GM18502 (cell line): ENCODE measurements around the gene SLC43A1.

Experiments used
- ATAC-seq: cut with Tn5 transposase; IDR thresholded peaks from one replicate; pipeline ENCODE4 v1.9.1; 2021; ENCODE audit warnings: mild to moderate bottlenecking; ENCODE audit not compliant: unreplicated experiment, poor library complexity

Gene SLC43A1

DNA sequence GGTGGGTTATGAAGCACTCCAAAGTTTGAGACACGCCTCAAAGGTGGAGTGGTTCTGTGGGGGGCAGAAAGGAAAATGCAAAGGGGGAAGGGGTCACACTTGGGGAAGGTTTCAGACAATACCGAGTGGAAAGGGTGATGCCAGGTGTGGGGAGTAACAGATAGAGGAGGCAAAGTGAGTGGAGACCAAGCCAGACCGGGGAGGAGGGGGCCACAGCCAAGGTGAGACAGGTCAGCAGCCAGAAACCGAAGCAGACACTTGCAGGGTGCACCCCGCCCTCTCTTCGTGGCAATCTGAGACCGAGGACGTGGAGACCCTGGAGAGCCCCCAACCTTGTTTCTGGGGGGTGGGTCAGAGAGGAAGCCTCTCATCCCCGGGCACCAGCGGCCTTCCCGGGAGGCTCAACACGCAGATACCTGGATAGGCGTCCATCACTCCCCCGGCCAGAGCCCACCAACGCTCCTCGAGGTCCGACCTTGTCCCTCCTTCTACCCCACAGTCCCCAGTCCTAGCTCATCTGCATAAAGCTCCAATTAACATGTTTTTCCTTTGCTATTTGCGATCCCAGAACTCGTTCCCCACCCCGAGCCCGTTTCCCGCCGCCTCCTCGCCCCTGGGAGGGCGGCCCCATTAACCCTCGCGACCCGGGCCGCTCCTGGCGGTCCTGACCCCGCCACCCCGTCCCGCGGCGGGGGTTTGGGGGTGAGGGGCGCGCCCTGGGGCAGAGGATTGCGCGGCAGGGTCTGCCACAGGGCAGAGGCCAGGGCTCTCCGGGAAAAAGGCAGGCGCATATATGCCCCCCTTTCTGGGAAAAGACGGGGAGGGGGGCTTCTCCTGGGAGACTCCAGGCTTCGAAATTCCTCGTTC lies 33.4 kb downstream of the SLC43A1 start:
- no peak for ATAC-seq

DNA sequence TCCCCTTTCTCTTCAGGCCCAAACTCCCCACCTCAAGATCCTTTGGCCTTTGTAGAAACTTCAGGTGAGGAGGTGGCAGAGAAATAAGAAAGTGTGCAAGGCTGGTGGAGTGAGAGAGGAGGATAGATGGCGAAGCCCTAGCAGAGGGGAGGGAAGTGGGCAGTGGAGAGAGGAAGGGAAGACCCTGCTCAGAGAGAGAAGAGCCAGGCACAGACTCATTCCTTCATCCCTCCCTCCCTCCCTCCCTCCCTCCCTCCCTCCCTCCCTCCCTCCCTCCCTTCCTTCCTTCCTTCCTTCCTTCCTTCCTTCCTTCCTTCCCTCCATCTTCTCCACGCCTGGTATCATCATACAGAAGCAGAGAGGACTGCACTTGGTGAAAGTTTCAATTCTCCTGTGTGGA lies 34.2 kb downstream of the SLC43A1 start:
- ATAC-seq = no peak

DNA sequence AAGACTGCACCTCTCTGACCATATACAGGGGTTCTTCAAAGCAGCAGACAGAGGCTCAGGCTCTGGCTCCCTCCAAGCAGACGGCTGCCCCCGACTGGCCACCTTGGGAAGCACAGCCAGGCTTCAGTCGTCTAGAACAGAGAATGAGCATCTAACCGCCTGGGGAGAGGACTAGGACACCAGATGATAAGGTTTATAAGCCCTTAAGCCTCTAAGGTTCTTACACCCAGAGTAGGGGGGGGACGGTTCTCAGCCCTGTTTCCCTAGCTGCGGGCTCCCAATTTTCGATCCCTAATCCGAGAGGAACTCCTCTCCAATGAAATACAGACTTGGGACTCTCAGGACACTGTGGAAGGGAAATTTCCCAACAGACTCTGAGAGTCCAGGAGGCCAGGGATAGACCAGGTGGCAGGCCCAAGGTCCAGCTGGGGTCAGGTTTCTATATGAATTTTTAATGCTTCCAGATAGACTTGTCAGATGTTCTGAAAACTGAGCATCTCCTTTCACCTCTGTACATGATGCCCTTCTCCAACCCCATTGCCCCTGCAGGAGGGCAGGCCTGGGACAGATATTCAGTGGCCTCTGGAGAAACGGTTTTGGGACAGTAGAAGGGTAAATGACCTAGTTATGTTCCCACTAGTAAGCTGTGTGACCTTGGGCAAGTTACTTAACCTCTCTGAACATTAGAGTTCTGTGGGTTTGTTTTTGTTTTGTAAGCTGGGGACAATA lies 34.9 kb downstream of the SLC43A1 start:
- ATAC-seq = peak; percentile 30

DNA sequence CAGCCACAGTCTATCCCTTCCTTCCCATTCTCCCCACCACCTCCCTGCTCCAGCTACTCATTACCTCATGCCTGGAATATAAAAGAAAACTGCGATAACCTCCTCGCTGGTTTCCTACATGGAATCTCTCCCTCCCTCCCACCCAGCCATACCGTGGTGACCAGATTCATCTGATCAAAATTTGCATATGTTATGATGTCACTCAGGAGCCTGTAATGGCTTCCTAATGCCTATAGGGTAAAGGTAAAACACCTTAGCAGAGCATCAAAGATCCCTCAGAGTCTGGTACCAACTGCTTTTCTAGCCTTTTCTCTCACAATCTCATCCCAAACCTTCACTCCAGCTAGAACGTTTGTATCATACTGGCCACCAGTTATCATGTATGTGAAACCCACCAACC lies 35.6 kb downstream of the SLC43A1 start:
- no peak for ATAC-seq

DNA sequence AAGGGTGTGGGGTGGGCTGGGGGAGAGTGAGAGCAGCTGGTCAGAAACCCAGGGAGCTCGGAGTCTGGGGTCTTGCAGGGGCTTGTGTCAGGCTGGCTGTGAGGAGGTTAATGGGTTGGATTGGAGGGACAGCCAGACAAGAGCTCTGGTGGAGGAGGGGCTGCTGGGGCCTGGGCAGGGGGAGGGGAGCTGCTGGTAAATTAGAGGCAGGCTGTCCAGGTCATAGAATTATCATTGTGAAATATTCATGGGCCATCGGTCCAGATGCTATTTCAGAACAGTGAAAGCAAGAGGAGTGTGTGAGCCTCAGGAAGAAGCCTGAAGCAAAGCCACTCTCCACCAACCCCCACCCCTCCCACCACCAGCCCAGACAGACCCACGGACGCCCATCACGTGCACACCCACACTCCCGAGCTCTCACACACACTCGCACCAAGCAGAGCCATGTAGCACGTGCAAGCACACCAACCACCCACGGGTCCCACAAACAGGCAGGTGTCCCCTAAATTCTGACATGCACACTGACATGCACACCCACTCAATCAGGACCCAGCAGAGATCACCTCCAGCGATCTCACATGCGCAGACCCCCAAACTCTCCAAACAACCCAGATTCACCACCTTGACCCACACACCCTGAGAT lies 36.4 kb downstream of the SLC43A1 start:
- no peak for ATAC-seq

DNA sequence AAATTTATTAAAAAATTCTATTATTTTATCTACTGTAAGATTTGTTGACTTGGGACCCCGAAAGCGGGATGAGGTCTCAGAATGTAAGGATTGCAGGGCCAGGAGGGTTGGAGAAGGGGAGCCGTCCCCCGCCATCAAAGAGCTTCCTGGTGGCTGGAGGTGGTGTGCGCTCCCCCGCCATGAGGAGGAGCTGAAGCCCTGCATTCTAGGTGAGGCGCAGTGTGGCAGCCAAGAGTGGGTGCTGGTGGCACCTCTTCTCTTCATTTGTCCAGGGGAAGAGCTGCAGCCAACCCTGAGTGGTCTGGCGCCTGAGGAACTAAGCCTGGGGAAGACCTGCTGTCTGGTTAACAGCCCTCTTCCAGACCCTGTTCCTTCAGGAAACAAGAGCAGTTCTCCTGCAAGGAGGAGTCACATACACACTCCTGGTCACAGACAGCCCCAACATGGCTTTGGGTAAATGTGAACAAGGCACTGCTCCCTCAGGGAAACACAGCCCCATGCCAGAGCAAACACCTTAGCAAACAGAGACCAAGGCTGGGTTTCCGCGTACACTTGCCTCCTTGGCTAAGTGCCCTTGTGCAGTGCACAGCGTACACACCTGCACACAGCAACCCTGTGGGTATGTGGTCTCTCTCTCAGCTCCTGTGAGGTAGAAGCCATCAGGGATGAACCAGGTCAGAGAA lies 37.9 kb downstream of the SLC43A1 start:
- no peak for ATAC-seq

DNA sequence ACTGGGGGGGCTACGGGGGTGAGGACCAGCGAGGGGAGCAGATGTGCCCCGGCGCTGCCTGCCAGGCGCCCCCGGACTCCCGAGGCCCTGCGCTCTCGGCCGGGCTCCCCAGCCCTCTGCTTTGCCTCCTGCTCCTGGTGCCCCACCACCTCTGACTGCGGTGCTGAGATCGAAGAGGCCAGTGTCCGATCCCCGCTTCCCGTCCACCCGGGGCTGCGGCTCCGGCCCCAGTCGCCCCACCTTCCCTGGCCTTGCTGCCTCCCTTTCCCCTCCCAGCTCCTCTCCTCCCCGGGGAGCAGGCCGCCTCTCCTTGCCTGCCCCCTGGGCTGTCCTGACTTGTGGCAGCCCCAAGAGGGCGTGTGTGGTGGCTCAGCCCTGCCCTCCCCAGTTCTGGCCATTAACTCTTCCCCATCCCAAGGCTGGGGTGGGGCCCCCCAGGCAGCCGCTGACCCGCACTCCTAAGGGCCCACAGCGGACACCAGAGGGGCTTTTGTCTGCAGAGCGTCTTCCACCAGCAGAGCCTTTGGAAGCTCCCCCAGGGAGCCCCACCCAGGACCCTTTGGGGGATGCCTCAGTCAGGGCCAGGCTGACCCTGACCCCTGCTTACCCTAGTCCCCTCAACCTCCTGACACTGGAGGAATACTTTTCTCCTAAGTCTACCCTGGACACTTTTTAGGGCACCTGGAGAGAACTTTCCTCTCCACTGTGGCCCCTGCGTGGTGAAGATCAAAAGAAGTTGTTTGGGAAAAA lies 38.6 kb downstream of the SLC43A1 start:
- ATAC-seq = peak; percentile 44

DNA sequence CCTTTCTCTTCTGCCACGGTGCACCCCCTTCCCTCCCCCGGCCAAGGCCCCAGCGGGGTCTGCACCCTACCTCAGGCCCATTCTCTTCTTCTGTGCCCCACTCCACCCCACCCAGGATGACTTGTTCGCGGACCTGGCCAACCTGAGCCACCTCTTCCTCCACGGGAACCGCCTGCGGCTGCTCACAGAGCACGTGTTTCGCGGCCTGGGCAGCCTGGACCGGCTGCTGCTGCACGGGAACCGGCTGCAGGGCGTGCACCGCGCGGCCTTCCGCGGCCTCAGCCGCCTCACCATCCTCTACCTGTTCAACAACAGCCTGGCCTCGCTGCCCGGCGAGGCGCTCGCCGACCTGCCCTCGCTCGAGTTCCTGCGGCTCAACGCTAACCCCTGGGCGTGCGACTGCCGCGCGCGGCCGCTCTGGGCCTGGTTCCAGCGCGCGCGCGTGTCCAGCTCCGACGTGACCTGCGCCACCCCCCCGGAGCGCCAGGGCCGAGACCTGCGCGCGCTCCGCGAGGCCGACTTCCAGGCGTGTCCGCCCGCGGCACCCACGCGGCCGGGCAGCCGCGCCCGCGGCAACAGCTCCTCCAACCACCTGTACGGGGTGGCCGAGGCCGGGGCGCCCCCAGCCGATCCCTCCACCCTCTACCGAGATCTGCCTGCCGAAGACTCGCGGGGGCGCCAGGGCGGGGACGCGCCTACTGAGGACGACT lies 39.3 kb downstream of the SLC43A1 start:
- ATAC-seq = peak; percentile 28

DNA sequence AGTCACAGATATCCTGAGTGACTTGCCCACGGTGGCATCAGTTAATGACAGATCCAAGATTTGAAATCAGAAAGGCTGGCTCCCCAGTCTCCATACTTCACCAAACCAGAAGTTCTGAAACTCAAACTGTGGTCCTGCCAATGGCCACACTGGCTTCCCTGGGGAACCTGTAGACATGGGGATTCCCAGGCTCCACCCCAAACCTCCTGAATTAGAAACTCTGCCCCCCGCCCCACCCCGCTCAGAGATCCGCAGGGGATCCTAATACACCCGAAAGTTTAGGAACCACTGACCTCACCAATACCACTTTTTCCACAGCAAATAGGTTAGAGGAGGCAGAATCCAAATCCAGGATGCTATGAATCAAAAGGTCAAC lies 39.8 kb downstream of the SLC43A1 start:
- peak; percentile 33 for ATAC-seq

DNA sequence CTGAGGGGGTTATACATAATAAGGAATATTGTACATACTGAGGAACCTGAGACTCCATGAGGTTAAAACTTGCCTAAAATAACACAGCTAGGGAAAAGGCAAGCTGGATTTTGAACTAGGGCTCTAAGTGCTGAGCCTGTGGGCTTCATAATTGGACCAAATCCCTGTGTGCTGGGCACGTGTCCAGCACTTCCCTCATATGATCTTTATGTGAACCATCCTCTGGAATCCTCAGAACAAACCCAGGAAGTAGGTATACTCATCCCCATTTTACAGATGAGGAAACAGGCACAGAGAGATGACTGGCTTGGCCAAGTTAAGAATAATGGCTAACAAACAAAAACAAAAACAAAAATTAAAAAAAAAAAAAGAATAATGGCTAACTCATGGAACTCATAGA lies 40.3 kb downstream of the SLC43A1 start:
- no peak for ATAC-seq

DNA sequence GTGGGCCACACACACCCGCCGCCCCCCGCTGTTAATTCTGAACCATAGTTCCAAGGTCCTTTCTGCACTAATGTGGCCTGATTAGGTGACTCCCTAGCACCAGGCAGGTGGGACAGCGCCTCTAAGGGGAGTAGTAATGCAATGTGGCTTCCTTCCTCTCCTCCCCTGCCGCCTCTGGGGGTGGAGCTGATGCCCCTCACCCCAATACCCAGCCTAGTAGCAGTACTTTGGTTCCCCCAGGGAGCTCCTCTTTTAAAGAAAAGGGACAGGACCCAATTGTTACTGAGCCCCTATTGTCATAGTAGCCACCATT lies 40.7 kb downstream of the SLC43A1 start:
- no peak for ATAC-seq

DNA sequence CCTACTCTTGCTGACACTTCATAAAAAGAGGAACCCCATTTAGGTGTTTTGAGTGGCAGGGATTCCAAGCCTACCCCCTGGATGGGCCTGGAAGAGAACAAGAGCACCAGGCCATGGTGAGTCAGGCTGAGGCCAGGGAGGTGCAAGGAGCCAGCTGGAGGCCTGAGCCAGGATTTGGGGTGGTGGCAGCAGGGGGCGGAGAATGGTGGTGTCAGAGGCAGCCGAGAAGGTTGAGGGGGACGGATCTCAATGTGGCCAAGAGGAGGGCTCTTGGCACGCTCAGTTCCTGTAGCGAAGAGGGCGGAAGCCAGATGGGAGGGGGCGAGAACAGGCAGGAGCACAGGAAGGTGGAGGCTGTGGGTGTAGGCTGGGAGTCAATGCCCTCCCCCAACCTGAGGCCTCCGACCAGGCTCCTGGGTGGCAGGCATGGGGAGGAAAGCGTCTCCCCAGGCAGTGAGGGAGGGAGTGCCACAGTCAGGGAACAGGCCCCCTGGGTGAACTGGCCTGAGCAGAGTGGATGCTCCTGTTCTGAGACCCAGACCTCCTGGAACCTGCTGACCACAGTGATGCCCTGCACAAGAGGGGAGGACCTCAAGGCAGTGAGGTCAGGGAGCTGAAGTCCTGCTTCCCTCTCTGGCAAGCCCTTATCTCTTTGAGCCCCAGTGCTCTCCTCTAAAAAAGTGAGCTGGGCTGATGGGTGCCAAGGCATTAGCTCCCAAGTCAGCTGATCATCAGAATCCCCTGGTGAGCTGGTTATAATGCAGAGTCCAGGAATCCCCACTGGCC lies 41.3 kb downstream of the SLC43A1 start:
- ATAC-seq = peak; percentile 67

DNA sequence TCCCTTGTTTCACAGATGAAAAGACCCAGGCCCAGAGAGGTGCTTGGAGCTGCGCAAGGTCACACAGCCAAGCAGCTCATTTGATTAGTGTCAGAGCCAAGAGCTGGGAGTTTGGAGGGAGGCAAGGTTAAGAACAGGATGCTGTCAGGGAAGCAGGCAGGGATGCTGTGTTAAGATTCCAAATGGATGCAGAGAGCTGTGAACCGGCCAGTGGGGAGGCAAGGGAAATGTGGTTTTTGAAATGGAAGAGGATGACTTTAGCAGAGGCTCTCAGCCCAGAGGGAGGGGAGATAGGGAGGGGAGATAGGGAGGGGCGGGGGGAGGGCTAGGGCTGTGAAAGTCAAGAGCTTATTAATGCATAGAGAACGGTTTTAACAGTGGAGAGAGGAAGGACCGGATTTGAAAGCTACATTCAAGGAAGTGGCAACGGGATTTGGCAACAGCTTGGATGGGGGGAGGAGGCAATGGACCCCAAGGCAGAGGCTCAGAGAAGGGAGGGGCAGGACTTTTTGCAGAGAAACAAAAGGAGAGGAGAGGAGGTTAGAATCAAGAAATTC lies 42.1 kb downstream of the SLC43A1 start:
- ATAC-seq = no peak

DNA sequence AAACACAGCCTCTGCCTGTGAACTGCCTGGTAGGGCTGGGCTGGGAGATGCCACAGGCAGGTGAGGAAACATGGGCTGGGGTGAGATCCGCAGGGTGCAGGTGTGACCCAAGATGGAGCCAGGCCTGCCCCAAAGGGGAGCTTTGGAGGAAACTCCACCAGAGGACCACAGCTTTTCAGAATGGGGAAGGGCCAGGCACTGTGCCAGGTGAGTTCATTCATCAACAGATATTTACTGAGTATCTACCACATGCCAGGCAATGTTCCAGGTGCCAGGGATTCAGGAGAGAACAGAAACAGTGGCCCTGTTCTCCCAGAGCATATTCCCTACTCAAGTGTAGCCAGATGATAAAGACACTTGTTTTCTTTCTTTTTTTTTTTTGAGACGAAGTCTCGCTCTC lies 44.0 kb downstream of the SLC43A1 start:
- no peak for ATAC-seq

DNA sequence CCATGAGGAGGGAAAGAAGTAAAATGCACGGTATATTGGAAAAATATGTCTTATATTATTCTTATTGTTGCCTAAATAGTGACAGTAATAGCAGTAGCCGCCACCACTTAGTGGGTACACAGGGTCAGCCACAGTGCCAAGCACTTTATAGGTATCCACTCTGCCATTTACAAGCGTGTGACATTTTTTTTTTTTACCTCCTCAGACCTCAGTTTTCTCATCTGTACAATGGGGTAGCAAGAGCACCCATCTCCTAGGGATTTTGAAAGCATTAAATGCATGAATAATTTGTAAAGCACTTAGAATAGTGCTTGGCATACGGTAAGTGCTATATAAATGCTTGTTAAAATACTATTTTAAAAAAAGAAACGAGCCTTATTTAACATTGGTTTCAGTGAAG lies 46.2 kb downstream of the SLC43A1 start:
- no peak for ATAC-seq

DNA sequence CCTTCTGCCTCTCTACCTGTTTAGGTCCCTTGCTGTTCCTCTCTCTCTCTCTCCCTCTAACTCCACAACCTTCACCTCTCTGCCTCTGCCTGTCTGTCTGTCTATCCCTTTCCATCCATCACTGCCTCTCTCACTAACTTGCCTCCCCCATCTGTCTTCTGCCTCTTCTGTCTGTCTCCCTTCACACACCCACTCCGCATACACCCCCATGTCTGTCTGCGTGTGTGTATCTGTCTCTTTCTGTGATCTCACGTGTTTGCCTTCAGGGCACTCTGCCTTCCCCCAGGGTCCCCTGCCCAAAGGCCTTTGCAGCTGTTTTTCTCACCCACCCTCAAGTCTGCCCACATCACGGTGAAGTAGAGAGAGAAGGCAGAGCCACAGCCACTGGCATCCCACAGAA lies 47.2 kb downstream of the SLC43A1 start:
- no peak for ATAC-seq

DNA sequence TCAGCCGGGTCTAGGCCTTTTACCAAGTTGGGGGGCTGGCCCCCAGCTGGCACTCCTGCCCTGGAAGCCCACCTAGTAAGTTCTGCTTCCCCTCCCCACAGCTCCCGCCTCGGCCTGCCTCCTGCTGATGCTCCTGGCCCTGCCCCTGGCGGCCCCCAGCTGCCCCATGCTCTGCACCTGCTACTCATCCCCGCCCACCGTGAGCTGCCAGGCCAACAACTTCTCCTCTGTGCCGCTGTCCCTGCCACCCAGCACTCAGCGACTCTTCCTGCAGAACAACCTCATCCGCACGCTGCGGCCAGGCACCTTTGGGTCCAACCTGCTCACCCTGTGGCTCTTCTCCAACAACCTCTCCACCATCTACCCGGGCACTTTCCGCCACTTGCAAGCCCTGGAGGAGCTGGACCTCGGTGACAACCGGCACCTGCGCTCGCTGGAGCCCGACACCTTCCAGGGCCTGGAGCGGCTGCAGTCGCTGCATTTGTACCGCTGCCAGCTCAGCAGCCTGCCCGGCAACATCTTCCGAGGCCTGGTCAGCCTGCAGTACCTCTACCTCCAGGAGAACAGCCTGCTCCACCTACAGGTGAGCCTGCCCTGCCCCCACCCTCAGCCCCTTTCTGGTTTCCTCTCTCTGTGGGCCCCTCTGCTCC lies 47.9 kb downstream of the SLC43A1 start:
- no peak for ATAC-seq

DNA sequence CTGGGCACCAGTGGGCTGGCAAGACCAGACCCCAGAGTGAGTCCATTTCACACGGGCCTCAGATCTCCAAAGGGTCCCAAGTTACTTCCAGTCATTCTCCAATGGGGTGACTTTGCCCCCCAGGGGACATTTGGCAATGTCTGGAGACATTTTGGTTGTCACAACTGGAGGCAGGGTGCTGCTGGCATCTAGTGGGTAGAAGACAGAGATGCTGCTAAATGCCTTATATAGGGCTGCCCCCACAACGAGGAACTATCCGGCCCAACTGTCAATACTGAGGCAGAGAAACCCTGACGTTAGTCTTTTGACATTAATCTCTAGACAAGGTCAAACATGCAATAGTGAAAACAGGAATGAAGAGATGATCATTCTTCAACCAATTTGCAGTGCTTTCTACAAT lies 48.8 kb downstream of the SLC43A1 start:
- no peak for ATAC-seq
